H7 (cell line): ENCODE results near the gene WDR36. TPM values are rescaled to one million over a fixed set of nuclear protein-coding genes. Genes with fewer than 3 reads are reported as not detected.
"Not testable (repeated sequence)": the region's sequence is repeated elsewhere in the genome, so short reads cannot be mapped to it uniquely, and the experiment has no call there.

Experiments
- DNase-seq: peaks from one replicate; pipeline ENCODE4 v3.0.0; 2012
- H3K27me3 ChIP-seq: 2 replicates; pipeline ENCODE4 v1.6.0; 2011; ENCODE audit warnings: mild to moderate bottlenecking, low read length; ENCODE audit not compliant: control insufficient read depth, insufficient read depth
- H3K36me3 ChIP-seq: replicated peaks from 2 replicates; pipeline ENCODE4 v1.5.1; 2011; ENCODE audit warnings: low read length; ENCODE audit not compliant: control insufficient read depth, insufficient read depth
- H3K4me3 ChIP-seq: 2 replicates; pipeline ENCODE4 v1.5.1; 2011; ENCODE audit warnings: low read depth, mild to moderate bottlenecking, control low read depth, low read length, moderate library complexity; ENCODE audit not compliant: insufficient read depth
- total RNA-seq: library from RNA; depleted of rRNA; stranded (reverse); fragments of >200 nt; shearing (Covaris generic); gene quantifications from 2 replicates; pipeline ENCODE4 v1.2.3, GENCODE V29; 2014

The WDR36 gene
- total RNA-seq, 1 experiment from 2014 or later = 41.5 TPM

GRCh38 chr5:111135946-111136345 lies 43.8 kb downstream of the WDR36 start:
- Histone ChIP-seq H3K4me3 (no peak overlapping the region), H3K27me3 (no peaks in the 10 kb centered on the region), H3K36me3 (no peaks in the 10 kb centered on the region)
- DNase-seq = no peak

DNA sequence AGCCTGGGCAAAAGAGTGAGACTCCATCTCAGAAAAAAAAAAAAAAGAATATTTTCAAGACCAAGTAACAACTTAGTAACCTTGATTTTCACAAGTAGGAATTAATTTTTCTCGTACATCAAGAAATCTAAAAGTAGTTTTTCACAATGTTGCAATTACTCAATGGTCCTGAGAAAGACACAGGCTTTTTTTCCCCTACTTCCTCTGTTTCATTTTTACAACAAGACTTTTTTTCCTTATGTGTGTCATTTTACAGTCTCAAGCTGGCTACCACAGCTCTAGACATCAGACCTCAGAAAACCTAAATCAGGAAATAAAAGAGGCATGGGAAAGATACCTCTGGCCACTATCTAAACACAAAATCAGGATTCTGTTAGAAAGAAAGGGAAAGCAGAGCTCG lies 45.9 kb downstream of the WDR36 start:
- no peak for DNase-seq
- H3K4me3 ChIP-seq = no peak overlapping the region
- no peaks in the 10 kb centered on the region for H3K36me3 ChIP-seq
- no peaks in the 10 kb centered on the region for H3K27me3 ChIP-seq

DNA sequence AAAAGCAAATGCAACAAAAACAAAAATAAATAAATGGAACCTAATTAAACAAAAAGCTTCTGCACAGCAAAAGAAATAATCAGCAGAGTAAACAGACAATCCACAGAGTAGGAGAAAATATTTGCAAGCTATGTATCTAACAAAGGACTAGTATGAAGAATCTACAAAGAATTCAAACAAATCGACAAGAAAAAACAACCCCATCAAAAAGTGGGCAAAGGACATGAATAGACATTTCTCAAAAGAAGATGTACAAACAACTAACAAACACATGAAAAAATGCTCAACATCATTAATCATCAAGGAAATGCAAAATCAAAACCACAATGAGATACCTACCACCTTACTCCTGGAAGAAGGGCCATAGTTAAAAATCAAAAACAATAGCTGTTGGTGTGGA lies 49.3 kb downstream of the WDR36 start:
- not testable (repeated sequence) for H3K36me3 ChIP-seq, H3K4me3 ChIP-seq, DNase-seq, H3K27me3 ChIP-seq

- no peaks in the 10 kb centered on the region for H3K36me3 ChIP-seq
- DNase-seq = no peak
- no peaks in the 10 kb centered on the region for H3K27me3 ChIP-seq
- H3K4me3 ChIP-seq = no peak overlapping the region
Measured at GRCh38 chr5:111142932-111143331, 50.8 kb downstream of the WDR36 start.

DNA sequence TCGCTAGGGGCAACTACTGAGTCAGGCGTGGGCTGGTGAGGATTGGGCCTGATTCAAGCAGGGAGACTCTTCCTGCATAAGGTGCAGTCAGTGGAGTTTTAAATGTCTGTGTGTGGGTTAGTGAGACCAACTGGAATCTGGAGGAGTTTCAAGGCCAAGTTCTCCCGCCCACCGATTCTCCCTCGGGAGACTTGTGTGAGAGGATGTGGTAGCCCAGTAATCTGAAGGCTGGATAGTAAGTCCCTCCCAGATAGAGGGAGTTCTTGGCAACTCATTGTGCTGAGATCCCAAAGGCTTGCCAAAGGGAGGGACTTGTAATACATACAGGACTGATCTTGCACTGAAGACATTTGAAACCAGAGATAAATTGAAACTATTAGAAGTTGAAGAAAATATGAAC lies 51.8 kb downstream of the WDR36 start:
- no peak for DNase-seq
- H3K4me3 ChIP-seq = no peak overlapping the region
- H3K36me3 ChIP-seq = no peaks in the 10 kb centered on the region
- no peaks in the 10 kb centered on the region for H3K27me3 ChIP-seq

DNA sequence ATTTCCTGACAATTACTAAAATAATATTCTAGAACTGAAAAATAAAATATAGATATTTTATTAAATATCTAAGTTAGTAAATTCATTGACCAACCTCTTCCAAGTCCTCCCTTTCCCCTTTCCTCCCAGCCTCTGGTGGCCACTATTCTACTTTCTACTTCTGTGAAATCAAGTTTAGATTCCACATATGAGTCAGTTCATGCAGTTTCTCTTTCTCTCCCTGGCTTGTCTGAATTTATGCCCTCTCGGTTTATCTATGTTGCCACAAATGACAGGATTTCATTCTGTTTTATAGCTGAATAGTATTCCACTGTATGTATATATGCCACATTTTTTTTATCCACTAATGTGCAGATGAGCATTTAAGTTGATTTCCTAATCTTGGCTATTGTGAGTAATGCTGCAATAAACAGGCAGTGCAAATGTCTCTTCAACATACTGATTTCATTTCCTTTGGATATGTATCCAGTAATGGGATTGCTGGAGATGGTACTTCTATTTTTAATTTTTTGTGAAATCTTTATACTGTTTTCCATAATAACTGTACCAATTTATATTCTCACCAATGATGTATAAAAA lies 52.3 kb downstream of the WDR36 start:
- Histone ChIP-seq H3K4me3 (no peak overlapping the region), H3K36me3 (no peaks in the 10 kb centered on the region), H3K27me3 (no peaks in the 10 kb centered on the region)
- no peak for DNase-seq

DNA sequence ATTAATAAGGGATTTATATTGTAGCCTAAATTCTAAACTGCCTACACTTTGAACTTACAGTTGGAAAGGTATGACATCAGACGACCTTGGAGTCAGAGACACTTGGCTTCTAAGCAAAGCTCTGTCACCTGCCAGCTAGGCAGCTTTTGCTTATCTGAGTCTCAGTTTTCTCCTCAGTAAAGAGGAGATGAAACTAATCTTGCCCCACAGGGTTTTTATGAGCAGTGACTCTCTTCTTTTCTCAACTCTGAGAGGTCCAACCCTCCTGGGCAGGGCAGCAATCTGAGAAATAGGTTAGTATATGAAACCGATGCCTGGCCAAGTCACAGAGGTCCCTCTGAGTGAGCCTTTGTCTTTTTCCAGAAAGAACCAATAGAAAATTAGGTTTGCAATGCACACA lies 53.9 kb downstream of the WDR36 start:
- H3K27me3 ChIP-seq = no peaks in the 10 kb centered on the region
- no peak overlapping the region for H3K4me3 ChIP-seq
- no peaks in the 10 kb centered on the region for H3K36me3 ChIP-seq
- no peak for DNase-seq

DNA sequence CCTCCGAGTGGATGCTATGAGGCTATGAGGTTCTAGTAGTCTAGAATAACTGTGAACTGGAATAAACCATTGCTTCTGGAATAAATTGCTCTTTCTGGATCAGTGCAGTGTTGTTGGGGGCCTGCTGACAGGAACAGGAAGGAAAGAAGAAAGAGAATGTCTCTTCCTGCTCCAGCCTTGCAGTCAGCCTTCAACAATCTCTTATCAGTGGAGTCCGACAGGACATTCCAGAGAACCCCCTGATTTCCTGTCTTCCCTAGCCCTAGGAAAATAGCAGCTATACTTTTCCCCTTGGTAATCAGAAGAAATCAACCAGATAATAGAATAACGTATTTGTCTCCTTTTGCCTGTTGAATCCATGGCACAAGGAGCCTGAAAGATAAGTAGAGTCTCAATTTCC lies 55.4 kb downstream of the WDR36 start:
- no peaks in the 10 kb centered on the region for H3K36me3 ChIP-seq
- no peak overlapping the region for H3K4me3 ChIP-seq
- H3K27me3 ChIP-seq = no peaks in the 10 kb centered on the region
- no peak for DNase-seq

- Histone ChIP-seq H3K36me3 (no peaks in the 10 kb centered on the region), H3K4me3 (no peak overlapping the region), H3K27me3 (no peaks in the 10 kb centered on the region)
- no peak for DNase-seq
Measured at GRCh38 chr5:111151998-111152397, 59.9 kb downstream of the WDR36 start.

DNA sequence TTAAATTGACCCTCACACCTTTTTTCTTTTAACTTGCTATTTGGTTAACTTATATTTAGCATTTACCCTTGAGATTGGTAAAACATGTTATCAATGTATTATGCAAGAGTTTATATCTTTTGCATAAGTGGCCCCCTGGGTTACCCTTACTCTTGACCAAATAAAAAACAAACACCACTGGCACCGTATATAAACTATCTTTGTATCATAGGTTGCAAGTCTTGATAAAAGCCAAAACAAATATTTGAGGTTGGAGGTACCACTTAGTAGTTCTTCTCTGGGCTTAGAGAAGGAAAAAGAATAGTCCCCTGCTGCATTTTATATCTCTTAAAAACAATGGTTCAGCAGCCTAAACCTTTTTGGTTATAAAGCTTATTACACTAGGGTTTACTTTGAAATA lies 61.3 kb downstream of the WDR36 start:
- Histone ChIP-seq H3K36me3 (no peaks in the 10 kb centered on the region), H3K4me3 (no peak overlapping the region), H3K27me3 (no peaks in the 10 kb centered on the region)
- DNase-seq = no peak

GRCh38 chr5:111153945-111154344 lies 61.8 kb downstream of the WDR36 start:
- H3K27me3 ChIP-seq = no peaks in the 10 kb centered on the region
- no peak overlapping the region for H3K4me3 ChIP-seq
- DNase-seq = no peak
- no peaks in the 10 kb centered on the region for H3K36me3 ChIP-seq

DNA sequence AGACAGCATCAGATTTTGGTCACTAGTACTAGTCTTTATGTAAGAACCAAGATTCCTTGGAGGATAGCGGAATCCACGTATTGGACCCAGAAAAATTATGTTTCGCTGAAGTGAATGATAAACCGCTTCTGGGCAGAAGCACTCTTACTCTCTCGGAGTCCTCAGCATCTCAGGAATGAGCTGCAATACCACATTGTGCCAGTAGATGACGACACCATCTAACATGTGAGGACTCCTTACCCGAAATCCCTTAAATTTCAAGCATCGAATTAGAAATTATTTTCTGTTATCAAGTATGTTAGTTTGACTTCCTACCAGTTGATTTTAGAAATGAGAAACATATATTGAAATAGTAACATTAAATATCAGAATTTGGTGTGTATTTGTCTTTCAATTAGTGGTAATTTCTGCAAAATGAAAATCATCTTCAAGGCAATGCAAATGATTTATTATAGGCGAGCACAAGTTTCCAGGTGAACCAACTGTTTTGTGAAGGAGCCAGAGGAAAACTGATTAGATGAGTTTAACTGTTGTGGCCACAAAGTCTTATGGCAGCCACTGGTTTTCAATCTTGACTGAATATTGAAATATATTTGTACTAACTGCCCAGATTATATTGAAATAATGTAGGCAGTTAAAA lies 66.1 kb downstream of the WDR36 start:
- Histone ChIP-seq H3K4me3 (no peak overlapping the region), H3K27me3 (no peaks in the 10 kb centered on the region), H3K36me3 (no peaks in the 10 kb centered on the region)
- peak; percentile 22 for DNase-seq

GRCh38 chr5:111159845-111160244 lies 67.7 kb downstream of the WDR36 start:
- no peaks in the 10 kb centered on the region for H3K36me3 ChIP-seq
- H3K4me3 ChIP-seq = no peak overlapping the region
- no peak for DNase-seq
- H3K27me3 ChIP-seq = no peaks in the 10 kb centered on the region

- H3K27me3 ChIP-seq = no peaks in the 10 kb centered on the region
- no peak for DNase-seq
- no peaks in the 10 kb centered on the region for H3K36me3 ChIP-seq
- no peak overlapping the region for H3K4me3 ChIP-seq
Measured at GRCh38 chr5:111163000-111163399, 70.9 kb downstream of the WDR36 start.

DNA sequence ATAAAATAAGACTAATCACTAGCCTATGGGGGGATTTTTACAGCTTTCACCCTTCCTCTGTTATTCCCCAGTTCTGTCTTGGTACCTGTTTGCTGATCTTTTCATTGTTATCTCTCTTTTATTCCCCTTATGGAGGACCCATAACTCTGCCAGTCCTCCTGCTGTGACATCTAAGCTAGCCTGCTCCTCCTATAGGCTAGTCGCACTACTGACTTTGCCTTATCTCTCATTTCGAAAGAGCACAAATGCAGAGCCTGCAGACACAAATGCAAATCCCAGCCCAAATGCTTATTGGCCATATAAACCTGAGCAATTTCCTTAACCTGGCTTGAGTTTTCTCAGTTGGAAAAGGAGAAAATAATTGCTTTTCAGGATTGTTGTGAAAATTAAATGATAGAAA lies 72.9 kb downstream of the WDR36 start:
- no peaks in the 10 kb centered on the region for H3K27me3 ChIP-seq

GRCh38 chr5:111167551-111167950 lies 75.4 kb downstream of the WDR36 start:
- Histone ChIP-seq H3K27me3 (no peaks in the 10 kb centered on the region), H3K36me3 (no peaks in the 10 kb centered on the region), H3K4me3 (no peak overlapping the region)
- DNase-seq = no peak

More for the DNA sequence above, 72.9 kb downstream of the WDR36 start:
- no peak overlapping the region for H3K4me3 ChIP-seq
- no peak for DNase-seq
- H3K36me3 ChIP-seq = no peaks in the 10 kb centered on the region
